Measurements from ENCODE around the gene BABAM2. TPM values are rescaled to one million over a fixed set of nuclear protein-coding genes. Genes with fewer than 3 reads are reported as not detected.

BABAM2 gene
- total and polyA plus RNA-seq, 10 of the 15 experiments (the other 5 are each of a cell fraction or from before 2014, with no cell fraction given), result 30.7 to 59.9 (median 44.5) TPM

GRCh38 chr2:27890924-27891672, 569 bp downstream of the BABAM2 start (continued):
- peak; percentile 74 for TF ChIP-seq ATF2 (IDR thresholded peaks at IDR 0.05; ENCODE audit: low read length)
- no peak for TF ChIP-seq CUX1 (IDR thresholded peaks at IDR 0.05; ENCODE audit: insufficient replicate concordance, low read depth, low read length)
- no peak for TF ChIP-seq ZBTB4 (CRISPR knock-in tag; IDR thresholded peaks at IDR 0.05)
- no peak for TF ChIP-seq KDM1A (IDR thresholded peaks at IDR 0.05; ENCODE audit: borderline replicate concordance)
- peak; percentile 53 for TF ChIP-seq USF1 (IDR thresholded peaks at IDR 0.05; ENCODE audit: borderline replicate concordance, extremely low read length, insufficient read depth, low read depth, low read length)
- TF ChIP-seq LARP7 (IDR thresholded peaks at IDR 0.05), result no peak
- peak; percentile 70 for TF ChIP-seq SP1 (IDR thresholded peaks at IDR 0.05; ENCODE audit: low read depth, low read length)
- peak; percentile 44 for TF ChIP-seq SKIL (IDR thresholded peaks at IDR 0.05; ENCODE audit: low read depth, poor library complexity, severe bottlenecking)
- TF ChIP-seq RELB (IDR thresholded peaks at IDR 0.05; ENCODE audit: low read depth), result no peak
- peak; percentile 6; the same call in 1 of the 2 replicates for TF ChIP-seq USF2 (IDR thresholded peaks at IDR 0.05; ENCODE audit: borderline replicate concordance, low read depth, low read length)
- no peak for TF ChIP-seq BMI1 (IDR thresholded peaks at IDR 0.05; ENCODE audit: borderline replicate concordance)
- no peak for TF ChIP-seq POLR2A (IDR thresholded peaks at IDR 0.05; ENCODE audit: low read depth, low read length)
